Pancreas (tissue), 10 donors: ENCODE measurements around the gene ZNF740. TPM values are rescaled to one million over a fixed set of nuclear protein-coding genes. Genes with fewer than 3 reads are reported as not detected.

ENCODE experiments used
- ATAC-seq, 4 donors: fragments of 200-7000 bp; cut with Tn5 transposase; one replicate each; pipeline versions ENCODE4 v1.8.0 to v1.9.1; 2020; ENCODE audit warnings: mild to moderate bottlenecking in 4 of 4, moderate library complexity in 4 of 4
- DNase-seq, 6 donors: peaks; one replicate each; pipeline ENCODE4 v3.0.0-alpha.2; 2020
- FAIRE-seq: peaks from 2 replicates; lab custom pipeline; 2012; peaks lifted over from hg19 to GRCh38; lab: Jason Lieb, UNC
- H3K27ac ChIP-seq, 4 donors: fragments of 200-600 bp; sonication (generic); 1 replicate in 3 of 4; 2 replicates in 1 of 4; pipeline versions ENCODE4 v1.5.0 to v1.8.0; 2020
- H3K27me3 ChIP-seq, 4 donors: fragments of 200-600 bp; one replicate each; pipeline ENCODE4 v1.8.0; 2021
- H3K36me3 ChIP-seq, 3 donors: fragments of 200-600 bp; sonication (generic) in 1 of 3; one replicate each; pipeline versions ENCODE4 v1.5.0 to v1.8.0; 2020 to 2021
- H3K4me1 ChIP-seq, 3 donors: fragments of 200-600 bp; one replicate each; pipeline ENCODE4 v1.8.0; 2021
- H3K4me3 ChIP-seq, 4 donors: fragments of 200-600 bp; sonication (generic) in 2 of 4; one replicate each; pipeline versions ENCODE4 v1.5.0 to v1.8.0; 2020 to 2021
- H3K9me3 ChIP-seq, 4 donors: fragments of 200-600 bp; one replicate each; pipeline ENCODE4 v1.8.0; 2021
- WGBS, 2 donors: extraction: QIAGEN DNeasy Blood & Tissue Kit; methylation state at CpG; one replicate each; pipeline ENCODE4 v1.1.7; 2013; 5-methylcytosine and 5-hydroxymethylcytosine counted together
- intact Hi-C, 3 donors: fragments of 100-400 bp; cut with DNase I; formaldehyde crosslinking; loops; one replicate each; pipeline versions ENCODE4 v1.11.1 to v1.14.2; 2022
- polyA plus RNA-seq, 2 donors: library from polyadenylated mRNA; stranded (reverse); fragments of 200-250 nt; gene quantifications; one replicate each; pipeline ENCODE4 v1.2.3, GENCODE V29; 2013
- total RNA-seq, 6 donors: library from RNA; stranded (reverse); fragmentation: NEBNext Ultra II Directional in 4 of 6; extraction: Animal tissue kit (Norgen Biotek cat#: 25700) in 4 of 6; gene quantifications; one replicate each; pipeline versions ENCODE4 v1.2.1 to v1.2.4, GENCODE V29; 2021 to 2023
- TF ChIP-seq, protein P1 (sequence below), 4 donors: fragments of 200-600 bp; sonication (generic) in 3 of 4; IDR thresholded peaks; one replicate each; pipeline versions ENCODE4 v1.5.0 to v1.8.0; 2021; ENCODE audit warnings: antibody characterized with exemption in 4 of 4
- donor health status: healthy with polysubstance abuse.
- donor health status: DM: no; HTN: no; CAD: no; lungs with moderate emphysema.
- donor health status: DM: no; HTN: no; CAD: no.
- donor health status: control.
- donor health status: control.
- donor health status: Bipolar disorder and iron deficiency.
- donor health status: DM: yes; HTN: yes; CAD: no.
- donor health status: DM: no; HTN: no; CAD: no.
- donor health status: DM: no; HTN: no; CAD: no.
- donor health status: DM: yes; HTN: yes; CAD: no.

ZNF740 gene
- total and polyA plus RNA-seq, 8 donors, result 5.2 to 33.1 (median 17.8) TPM

DNA sequence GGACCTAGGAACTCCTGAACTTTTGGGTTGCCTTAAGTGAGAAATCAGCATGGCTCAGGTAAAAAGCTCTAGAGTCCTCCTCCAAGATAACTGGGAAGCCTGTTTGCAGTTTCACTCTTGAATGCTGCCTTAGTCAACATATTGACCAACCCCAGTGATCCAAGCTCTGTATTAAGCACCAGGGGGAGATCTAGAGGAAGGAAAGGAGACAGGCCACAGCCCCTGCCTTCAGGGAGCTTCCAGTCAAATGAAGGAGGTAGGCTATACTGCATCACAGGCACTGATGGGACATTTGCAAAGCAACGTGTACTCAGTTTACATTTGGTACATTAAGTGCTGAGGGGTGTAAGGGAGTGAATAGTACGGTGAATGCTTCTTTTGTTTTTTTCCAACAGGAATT, 1.4 kb downstream of the ZNF740 start:
- DNase-seq (no peak), FAIRE-seq (no peak), ATAC-seq (no peak)
- TF ChIP-seq, protein P1, sequence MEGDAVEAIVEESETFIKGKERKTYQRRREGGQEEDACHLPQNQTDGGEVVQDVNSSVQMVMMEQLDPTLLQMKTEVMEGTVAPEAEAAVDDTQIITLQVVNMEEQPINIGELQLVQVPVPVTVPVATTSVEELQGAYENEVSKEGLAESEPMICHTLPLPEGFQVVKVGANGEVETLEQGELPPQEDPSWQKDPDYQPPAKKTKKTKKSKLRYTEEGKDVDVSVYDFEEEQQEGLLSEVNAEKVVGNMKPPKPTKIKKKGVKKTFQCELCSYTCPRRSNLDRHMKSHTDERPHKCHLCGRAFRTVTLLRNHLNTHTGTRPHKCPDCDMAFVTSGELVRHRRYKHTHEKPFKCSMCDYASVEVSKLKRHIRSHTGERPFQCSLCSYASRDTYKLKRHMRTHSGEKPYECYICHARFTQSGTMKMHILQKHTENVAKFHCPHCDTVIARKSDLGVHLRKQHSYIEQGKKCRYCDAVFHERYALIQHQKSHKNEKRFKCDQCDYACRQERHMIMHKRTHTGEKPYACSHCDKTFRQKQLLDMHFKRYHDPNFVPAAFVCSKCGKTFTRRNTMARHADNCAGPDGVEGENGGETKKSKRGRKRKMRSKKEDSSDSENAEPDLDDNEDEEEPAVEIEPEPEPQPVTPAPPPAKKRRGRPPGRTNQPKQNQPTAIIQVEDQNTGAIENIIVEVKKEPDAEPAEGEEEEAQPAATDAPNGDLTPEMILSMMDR (IDR thresholded peaks at IDR 0.05), result no peak
- H3K27ac ChIP-seq, result no peak overlapping the region
- peak overlapping the region in 2 of 4 donors; percentile 66 to 75 for H3K4me3 ChIP-seq
- 54 to 58% methylated on average over 2 of the region's 2 CpGs for WGBS, 2 donors
- intact Hi-C loops, result no loop called here
- no peaks in the 10 kb centered on the region for H3K9me3 ChIP-seq
- H3K36me3 ChIP-seq, result peaks cover 2 to 29% (median 15%) of the 10 kb centered on the region in 3 donors
- peaks cover 14 to 24% (median 23%) of the 10 kb centered on the region in 3 donors for H3K4me1 ChIP-seq
- no peaks in the 10 kb centered on the region for H3K27me3 ChIP-seq

DNA sequence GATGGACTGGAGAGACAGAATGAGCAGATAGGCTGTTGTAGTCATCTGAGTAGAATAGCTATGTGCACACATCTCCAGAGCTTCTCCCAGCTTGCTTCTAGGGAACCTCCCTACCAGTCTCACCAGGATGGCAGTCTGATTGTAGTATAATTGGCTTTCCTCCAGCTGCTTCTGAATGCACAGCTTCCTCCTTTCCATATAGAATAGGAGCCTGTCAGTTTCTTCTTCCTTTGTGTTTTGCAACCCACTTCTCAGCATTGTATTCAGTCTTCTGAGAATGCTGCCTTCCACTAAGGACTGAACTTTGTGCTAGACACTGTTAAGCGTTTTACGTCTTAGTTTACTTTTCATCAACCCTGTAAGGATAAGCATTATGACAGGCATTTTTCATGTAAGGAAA, 2.4 kb downstream of the ZNF740 start:
- 27 to 30% methylated on average over 2 of the region's 2 CpGs for WGBS, 2 donors
- DNase-seq, result no peak
- no peak overlapping the region for H3K4me3 ChIP-seq
- TF ChIP-seq, protein P1 (IDR thresholded peaks at IDR 0.05), result no peak
- peaks cover 5 to 30% (median 22%) of the 10 kb centered on the region in 3 donors for H3K36me3 ChIP-seq
- intact Hi-C loops, result no loop called here
- no peak for FAIRE-seq
- H3K27ac ChIP-seq, result no peak overlapping the region
- no peaks in the 10 kb centered on the region for H3K9me3 ChIP-seq
- no peaks in the 10 kb centered on the region for H3K27me3 ChIP-seq
- H3K4me1 ChIP-seq, result peaks cover 14 to 24% (median 23%) of the 10 kb centered on the region in 3 donors
- ATAC-seq, result no peak

DNA sequence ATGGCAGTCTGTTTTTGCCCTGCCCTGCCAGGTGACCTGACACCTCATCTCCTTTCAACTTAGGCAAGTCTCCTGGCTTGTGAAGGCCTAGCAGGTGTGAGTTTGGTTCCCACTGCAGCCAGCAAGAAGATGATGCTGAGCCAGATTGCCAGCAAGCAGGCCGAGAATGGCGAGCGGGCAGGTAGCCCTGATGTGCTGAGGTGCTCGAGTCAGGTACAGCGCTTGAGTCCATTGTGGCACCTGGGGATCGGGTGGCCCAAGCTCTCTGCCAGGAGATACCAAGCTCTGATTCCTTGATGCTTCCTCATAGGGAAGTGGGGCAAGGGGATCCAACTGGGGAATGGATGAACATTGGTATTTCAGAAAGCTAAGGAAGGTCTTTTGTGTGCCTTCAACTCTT, 4.3 kb downstream of the ZNF740 start:
- ATAC-seq (no peak), DNase-seq (no peak), FAIRE-seq (no peak)
- Histone ChIP-seq H3K4me1 (peaks cover 14 to 24% (median 23%) of the 10 kb centered on the region in 3 donors), H3K9me3 (no peaks in the 10 kb centered on the region), H3K4me3 (no peak overlapping the region), H3K36me3 (peaks cover 5 to 30% (median 22%) of the 10 kb centered on the region in 3 donors), H3K27me3 (no peaks in the 10 kb centered on the region), H3K27ac (no peak overlapping the region)
- WGBS, 2 donors, result 91 to 93% methylated on average over 6 of the region's 6 CpGs
- TF ChIP-seq, protein P1 (IDR thresholded peaks at IDR 0.05), result no peak
- intact Hi-C loops, result no loop called here

DNA sequence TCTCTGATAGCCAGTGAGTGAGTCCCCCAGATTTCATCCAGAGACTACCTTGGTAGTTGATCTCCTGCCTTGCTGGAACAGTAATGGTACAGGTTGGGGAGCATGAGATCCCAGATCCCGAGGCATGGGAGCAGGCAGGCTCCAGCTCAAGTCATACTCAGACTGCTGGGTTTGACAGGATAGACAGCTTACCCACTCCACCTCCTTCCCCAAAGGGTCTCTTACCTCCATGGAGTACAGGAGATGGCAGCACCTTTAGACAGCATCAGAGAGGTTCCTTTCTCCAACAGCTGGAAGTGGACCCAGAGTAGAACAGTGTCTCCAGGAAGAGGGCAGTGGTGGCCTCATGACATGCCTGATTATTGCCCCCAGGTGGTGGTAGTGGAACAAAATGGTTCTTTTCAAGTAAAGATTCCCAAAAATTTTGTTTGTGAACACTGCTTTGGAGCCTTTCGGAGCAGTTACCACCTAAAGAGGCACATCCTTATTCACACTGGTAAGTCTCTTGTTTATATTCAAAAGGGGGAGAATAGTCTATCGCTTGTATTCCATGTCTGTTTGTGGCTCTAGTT, 5.1 kb downstream of the ZNF740 start:
- Histone ChIP-seq H3K9me3 (no peaks in the 10 kb centered on the region), H3K36me3 (peaks cover 5 to 30% (median 22%) of the 10 kb centered on the region in 3 donors), H3K4me1 (peaks cover 14 to 24% (median 23%) of the 10 kb centered on the region in 3 donors), H3K27ac (no peak overlapping the region), H3K4me3 (no peak overlapping the region), H3K27me3 (no peaks in the 10 kb centered on the region)
- DNase-seq, result no peak
- no peak for ATAC-seq
- WGBS, 2 donors, result 95% methylated on average over 3 of the region's 3 CpGs
- TF ChIP-seq, protein P1 (IDR thresholded peaks at IDR 0.05), result no peak
- FAIRE-seq, result no peak
- intact Hi-C loops, result no loop called here

DNA sequence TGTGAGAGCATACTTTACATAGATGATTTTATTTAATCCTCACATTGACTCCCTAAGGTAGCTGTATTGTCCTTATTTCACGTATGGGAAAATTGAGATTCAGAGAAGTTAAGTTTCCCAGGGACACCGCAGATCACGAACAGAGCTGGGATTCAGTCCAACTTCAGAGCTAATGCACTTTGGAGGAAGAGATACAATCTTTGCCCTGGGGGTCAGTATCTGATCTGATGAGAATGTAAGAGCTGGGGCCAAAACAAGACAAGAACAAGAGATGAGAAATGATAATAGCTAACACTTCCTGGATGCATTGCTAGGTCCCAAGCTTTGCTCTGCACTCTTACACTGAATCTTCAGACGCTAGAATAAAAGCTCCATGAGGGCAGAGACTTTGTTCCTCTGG, 6.2 kb downstream of the ZNF740 start:
- H3K36me3 ChIP-seq, result peaks cover 5 to 30% (median 22%) of the 10 kb centered on the region in 3 donors
- H3K27me3 ChIP-seq, result no peaks in the 10 kb centered on the region
- H3K27ac ChIP-seq, result no peak overlapping the region
- H3K4me1 ChIP-seq, result peaks cover 14 to 20% (median 19%) of the 10 kb centered on the region in 3 donors
- ATAC-seq (no peak), FAIRE-seq (no peak), DNase-seq (no peak)
- intact Hi-C loops, result no loop called here
- H3K4me3 ChIP-seq, result no peak overlapping the region
- H3K9me3 ChIP-seq, result no peaks in the 10 kb centered on the region
- TF ChIP-seq, protein P1 (IDR thresholded peaks at IDR 0.05), result no peak
- WGBS, 2 donors, result 86 to 89% methylated on average over 4 of the region's 4 CpGs
